OCI-LY7 (cell line): ENCODE results near the gene SND1.

Experiments used
- CTCF ChIP-seq: fragments of 200-600 bp; sonication (generic); conservative IDR thresholded peaks from 2 replicates; pipeline ENCODE4 v1.5.1; 2014; ENCODE audit warnings: mild to moderate bottlenecking, antibody characterized with exemption, low read length, moderate library complexity, mixed read lengths
- EZH2phosphoT487 ChIP-seq: fragments of 200-600 bp; sonication (generic); IDR thresholded peaks from 2 replicates; pipeline ENCODE4 v1.6.1; 2018; ENCODE audit warnings: low read depth, borderline replicate concordance, mild to moderate bottlenecking, mixed run types, antibody characterized with exemption, low read length, moderate library complexity, mixed read lengths

- no peak for TF ChIP-seq CTCF
- no peak for TF ChIP-seq EZH2phosphoT487
Observed at GRCh38 chr7:128060018-128060417, 408.0 kb downstream of the SND1 start.
